ENCODE data around the gene TBXAS1.

Gene TBXAS1

DNA sequence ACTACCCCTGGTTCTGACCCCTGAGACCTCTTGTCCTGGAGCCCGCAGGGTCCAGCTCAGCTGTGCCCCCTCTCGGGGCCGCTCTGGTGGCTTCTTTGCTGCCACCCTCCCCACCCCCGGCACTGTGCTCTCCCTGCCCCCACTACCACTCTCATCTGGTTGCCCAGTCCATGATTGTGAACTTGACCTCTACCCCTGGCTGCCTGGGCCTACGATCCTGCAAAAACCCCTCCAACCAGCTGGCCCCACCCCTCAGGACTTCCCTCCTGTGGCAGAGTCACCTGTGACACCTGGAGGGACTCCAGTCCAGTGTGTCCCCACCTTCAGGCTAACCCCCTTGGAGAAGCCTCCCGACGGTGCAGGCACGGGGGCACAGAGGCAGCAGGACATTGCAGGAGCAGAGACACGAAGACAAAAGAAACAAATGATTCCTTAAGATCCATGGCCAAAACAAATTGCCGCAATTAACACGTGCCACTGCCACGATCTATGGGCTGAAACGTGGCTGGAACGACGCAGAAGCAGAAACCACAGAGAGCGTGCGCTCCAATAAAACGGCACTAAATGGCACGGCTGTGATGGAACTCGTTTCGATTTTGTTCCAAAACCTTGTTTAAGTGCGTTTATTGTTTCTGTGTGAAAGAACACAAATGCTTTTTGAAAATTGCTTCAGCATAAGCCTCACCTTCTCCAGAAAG is 161.7 kb downstream of the TBXAS1 start:
- no peak overlapping the region for H3K4me2 ChIP-seq (ENCODE audit: low read depth, low read length)
- TF ChIP-seq EZH2 (optimal IDR thresholded peaks at IDR 0.05; ENCODE audit: low read depth, low read length) (no peak), EZH2phosphoT487 (IDR thresholded peaks at IDR 0.05; ENCODE audit: low read length) (no peak)
- TF ChIP-seq, protein P1, sequence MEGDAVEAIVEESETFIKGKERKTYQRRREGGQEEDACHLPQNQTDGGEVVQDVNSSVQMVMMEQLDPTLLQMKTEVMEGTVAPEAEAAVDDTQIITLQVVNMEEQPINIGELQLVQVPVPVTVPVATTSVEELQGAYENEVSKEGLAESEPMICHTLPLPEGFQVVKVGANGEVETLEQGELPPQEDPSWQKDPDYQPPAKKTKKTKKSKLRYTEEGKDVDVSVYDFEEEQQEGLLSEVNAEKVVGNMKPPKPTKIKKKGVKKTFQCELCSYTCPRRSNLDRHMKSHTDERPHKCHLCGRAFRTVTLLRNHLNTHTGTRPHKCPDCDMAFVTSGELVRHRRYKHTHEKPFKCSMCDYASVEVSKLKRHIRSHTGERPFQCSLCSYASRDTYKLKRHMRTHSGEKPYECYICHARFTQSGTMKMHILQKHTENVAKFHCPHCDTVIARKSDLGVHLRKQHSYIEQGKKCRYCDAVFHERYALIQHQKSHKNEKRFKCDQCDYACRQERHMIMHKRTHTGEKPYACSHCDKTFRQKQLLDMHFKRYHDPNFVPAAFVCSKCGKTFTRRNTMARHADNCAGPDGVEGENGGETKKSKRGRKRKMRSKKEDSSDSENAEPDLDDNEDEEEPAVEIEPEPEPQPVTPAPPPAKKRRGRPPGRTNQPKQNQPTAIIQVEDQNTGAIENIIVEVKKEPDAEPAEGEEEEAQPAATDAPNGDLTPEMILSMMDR (IDR thresholded peaks at IDR 0.05; ENCODE audit: low read length): no peak
- no peaks in the 10 kb centered on the region for H3K9me2 ChIP-seq (replicated peaks; ENCODE audit: insufficient read depth, low read length)
- H3K79me2 ChIP-seq (ENCODE audit: low read length): no peaks in the 10 kb centered on the region
- H3F3A ChIP-seq (ENCODE audit: insufficient read depth, low read length): no peaks in the 10 kb centered on the region
- no peaks in the 10 kb centered on the region for H3K4me1 ChIP-seq (ENCODE audit: low read length)
- H4K20me1 ChIP-seq (ENCODE audit: insufficient read depth, low read length): no peaks in the 10 kb centered on the region
- no peak for DNase-seq
- no peaks in the 10 kb centered on the region for H3K9me3 ChIP-seq (replicated peaks; ENCODE audit: insufficient read depth, low read length)
- H2AFZ ChIP-seq (ENCODE audit: low read length): no peak overlapping the region
- no peak overlapping the region for H3K27ac ChIP-seq (ENCODE audit: low read length)
- H3K9ac ChIP-seq (ENCODE audit: low read length): no peak overlapping the region
- no peaks in the 10 kb centered on the region for H3K27me3 ChIP-seq (replicated peaks; ENCODE audit: insufficient read depth, low read length)
- H3K4me3 ChIP-seq (ENCODE audit: low read length): no peak overlapping the region
- H3K36me3 ChIP-seq (replicated peaks; ENCODE audit: insufficient read depth, low read length): no peaks in the 10 kb centered on the region

DNA sequence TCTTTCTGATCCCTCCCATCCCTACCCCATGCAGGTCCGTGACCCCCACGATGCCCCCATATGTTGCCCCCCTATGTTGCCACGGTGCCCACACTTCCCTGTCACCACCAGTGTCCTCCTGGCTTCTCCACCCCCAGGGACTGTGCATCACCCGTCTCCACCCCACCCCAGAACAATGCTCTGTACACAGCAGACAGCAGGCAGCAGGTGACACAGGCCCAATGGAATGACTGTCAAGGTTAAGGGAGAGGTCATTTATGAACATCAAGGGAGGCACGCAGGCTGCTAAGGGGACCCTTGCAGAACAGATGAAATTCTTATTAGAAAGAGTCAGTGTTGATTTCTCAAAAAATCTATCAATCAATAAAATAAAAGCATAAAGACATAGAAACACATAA is 162.2 kb downstream of the TBXAS1 start:
- Histone ChIP-seq H3F3A (ENCODE audit: insufficient read depth, low read length) (no peaks in the 10 kb centered on the region), H3K27me3 (replicated peaks; ENCODE audit: insufficient read depth, low read length) (no peaks in the 10 kb centered on the region), H4K20me1 (ENCODE audit: insufficient read depth, low read length) (no peaks in the 10 kb centered on the region), H3K9me2 (replicated peaks; ENCODE audit: insufficient read depth, low read length) (no peaks in the 10 kb centered on the region), H3K4me2 (ENCODE audit: low read depth, low read length) (no peak overlapping the region), H3K9me3 (replicated peaks; ENCODE audit: insufficient read depth, low read length) (no peaks in the 10 kb centered on the region), H3K36me3 (replicated peaks; ENCODE audit: insufficient read depth, low read length) (no peaks in the 10 kb centered on the region), H3K4me1 (ENCODE audit: low read length) (no peaks in the 10 kb centered on the region), H2AFZ (ENCODE audit: low read length) (no peak overlapping the region), H3K4me3 (ENCODE audit: low read length) (no peak overlapping the region), H3K27ac (ENCODE audit: low read length) (no peak overlapping the region), H3K9ac (ENCODE audit: low read length) (no peak overlapping the region), H3K79me2 (ENCODE audit: low read length) (no peaks in the 10 kb centered on the region)
- DNase-seq: no peak
- no peak for TF ChIP-seq EZH2 (optimal IDR thresholded peaks at IDR 0.05; ENCODE audit: low read depth, low read length)
- TF ChIP-seq, protein P1 (IDR thresholded peaks at IDR 0.05; ENCODE audit: low read length): no peak
- no peak for TF ChIP-seq EZH2phosphoT487 (IDR thresholded peaks at IDR 0.05; ENCODE audit: low read length)

DNA sequence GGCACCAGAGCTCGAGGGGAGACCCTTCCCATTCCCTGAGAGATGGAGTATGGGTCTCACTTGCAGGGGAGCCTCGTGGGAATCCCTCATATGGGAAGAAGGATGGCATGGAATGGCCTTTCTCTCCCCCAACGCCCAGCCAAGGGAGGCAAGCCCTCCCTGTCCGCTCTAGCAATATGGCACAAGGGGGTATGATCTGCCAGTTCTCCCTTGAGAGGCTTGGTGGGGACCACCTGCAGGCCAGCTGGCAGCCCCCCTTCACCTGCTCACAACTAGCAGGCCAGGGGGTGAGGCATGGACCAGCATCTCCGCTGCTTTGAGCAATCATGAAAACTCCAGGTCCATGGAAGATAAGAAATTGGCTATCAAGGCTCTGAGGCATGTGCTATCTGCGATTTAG is 162.8 kb downstream of the TBXAS1 start:
- Histone ChIP-seq H3K9ac (ENCODE audit: low read length) (no peak overlapping the region), H4K20me1 (ENCODE audit: insufficient read depth, low read length) (no peaks in the 10 kb centered on the region), H3K9me3 (replicated peaks; ENCODE audit: insufficient read depth, low read length) (no peaks in the 10 kb centered on the region), H2AFZ (ENCODE audit: low read length) (no peak overlapping the region), H3K27me3 (replicated peaks; ENCODE audit: insufficient read depth, low read length) (no peaks in the 10 kb centered on the region), H3K27ac (ENCODE audit: low read length) (no peak overlapping the region), H3K4me2 (ENCODE audit: low read depth, low read length) (no peak overlapping the region), H3F3A (ENCODE audit: insufficient read depth, low read length) (no peaks in the 10 kb centered on the region), H3K4me1 (ENCODE audit: low read length) (no peaks in the 10 kb centered on the region), H3K36me3 (replicated peaks; ENCODE audit: insufficient read depth, low read length) (no peaks in the 10 kb centered on the region), H3K79me2 (ENCODE audit: low read length) (no peaks in the 10 kb centered on the region), H3K4me3 (ENCODE audit: low read length) (no peak overlapping the region), H3K9me2 (replicated peaks; ENCODE audit: insufficient read depth, low read length) (no peaks in the 10 kb centered on the region)
- DNase-seq: no peak
- TF ChIP-seq EZH2phosphoT487 (IDR thresholded peaks at IDR 0.05; ENCODE audit: low read length) (no peak), EZH2 (optimal IDR thresholded peaks at IDR 0.05; ENCODE audit: low read depth, low read length) (no peak)
- TF ChIP-seq, protein P1 (IDR thresholded peaks at IDR 0.05; ENCODE audit: low read length): no peak
